Neural crest cell (in vitro differentiated cells): ENCODE data around the gene MEGF11. TPM values are rescaled to one million over a fixed set of nuclear protein-coding genes. Genes with fewer than 3 reads are reported as not detected.

ENCODE experiments used
- DNase-seq: peaks from one replicate; pipeline ENCODE4 v3.0.0; 2021; ENCODE audit warnings: low read depth, mixed read lengths, low spot score
- H3K27ac Mint-ChIP-seq: one replicate; pipeline ENCODE4 v1.8.0; 2021; ENCODE audit warnings: mild to moderate bottlenecking, mixed read lengths; ENCODE audit not compliant: unreplicated experiment
- H3K27me3 Mint-ChIP-seq: 2 replicates; pipeline ENCODE4 v1.8.0; 2021; ENCODE audit warnings: low read depth, mild to moderate bottlenecking, mixed read lengths
- H3K36me3 Mint-ChIP-seq: 2 replicates; pipeline ENCODE4 v1.8.0; 2021; ENCODE audit warnings: low read depth, mild to moderate bottlenecking, mixed read lengths
- H3K4me1 Mint-ChIP-seq: 2 replicates; pipeline ENCODE4 v1.8.0; 2021; ENCODE audit warnings: mixed read lengths
- H3K4me3 Mint-ChIP-seq: one replicate; pipeline ENCODE4 v1.8.0; 2021; ENCODE audit warnings: mild to moderate bottlenecking, mixed read lengths
- H3K9me3 Mint-ChIP-seq: 2 replicates; pipeline ENCODE4 v1.8.0; 2021; ENCODE audit warnings: mixed read lengths
- CTCF ChIP-seq: fragments of 200-600 bp; sonication (generic); conservative IDR thresholded peaks from 2 replicates; pipeline ENCODE4 v1.5.0; 2021; ENCODE audit warnings: antibody characterized with exemption, mild to moderate bottlenecking
- total RNA-seq: library from RNA; stranded (reverse); gene quantifications from 2 replicates; pipeline ENCODE4 v1.2.1, GENCODE V29; 2021

MEGF11 gene
- total RNA-seq, 1 donor from 2014 or later: 0.49 TPM

- no peaks in the 10 kb centered on the region for H3K9me3 Mint-ChIP-seq
- no peak for DNase-seq
- H3K36me3 Mint-ChIP-seq: peaks cover 5% of the 10 kb centered on the region
- no peaks in the 10 kb centered on the region for H3K27me3 Mint-ChIP-seq
- peak overlapping the region; percentile 91 for H3K4me3 Mint-ChIP-seq
- H3K4me1 Mint-ChIP-seq: peaks cover 46% of the 10 kb centered on the region
- TF ChIP-seq CTCF: no peak
- peak overlapping the region; percentile 96 for H3K27ac Mint-ChIP-seq
Observed at GRCh38 chr15:66294157-66294931, 40.8 kb upstream of the MEGF11 start.

DNA sequence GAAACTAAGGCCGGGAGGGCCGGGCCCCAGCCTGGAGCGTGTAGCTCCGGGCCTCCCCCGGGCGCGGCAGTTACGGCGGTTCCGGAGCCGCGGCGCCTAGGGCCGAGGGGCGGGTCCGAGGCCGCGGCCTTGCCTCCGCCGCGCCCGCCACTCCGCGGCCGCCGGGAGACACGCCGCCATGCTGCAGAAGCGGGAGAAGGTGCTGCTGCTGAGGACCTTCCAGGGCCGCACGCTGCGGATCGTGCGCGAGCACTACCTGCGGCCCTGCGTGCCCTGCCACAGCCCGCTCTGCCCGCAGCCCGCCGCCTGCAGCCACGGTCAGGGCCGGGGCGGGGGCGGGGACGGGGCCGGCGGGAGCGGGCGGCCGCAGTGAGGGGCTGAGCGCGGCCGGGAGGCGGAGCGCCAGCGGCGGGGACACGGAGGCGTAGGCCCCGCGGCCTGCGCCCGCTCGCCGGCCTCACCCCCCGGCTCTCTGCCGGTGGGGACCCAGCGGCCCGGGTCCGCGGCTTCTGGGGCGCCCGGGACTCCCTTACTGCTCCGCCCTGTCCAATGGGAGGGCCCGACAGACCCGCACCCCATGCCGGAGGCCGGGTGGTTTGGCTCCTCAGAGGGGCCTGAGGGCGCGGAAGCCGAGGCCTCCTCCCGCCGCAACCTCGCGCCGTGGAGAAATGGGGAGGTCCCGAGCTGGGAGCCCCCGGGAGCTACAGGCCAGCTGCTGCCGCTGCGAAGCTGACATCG lies 40.0 kb upstream of the MEGF11 start, which contains the start of gene DIS3L:
TSS of gene DIS3L (plus strand) at position 150 of the 738 bp plus-strand sequence. CDS start at position 179, 29 bp downstream.
- H3K4me3 Mint-ChIP-seq: peak within 1 kb of the TSS; percentile 91
- peak; percentile 52 for DNase-seq

GRCh38 chr15:66292571-66293418 lies 39.2 kb upstream of the MEGF11 start:
- peak overlapping the region; percentile 95 for H3K27ac Mint-ChIP-seq
- no peaks in the 10 kb centered on the region for H3K27me3 Mint-ChIP-seq
- H3K9me3 Mint-ChIP-seq: no peaks in the 10 kb centered on the region
- peak overlapping the region; percentile 91 for H3K4me3 Mint-ChIP-seq
- H3K36me3 Mint-ChIP-seq: peaks cover 2% of the 10 kb centered on the region
- no peak for DNase-seq
- H3K4me1 Mint-ChIP-seq: peaks cover 43% of the 10 kb centered on the region
- no peak for TF ChIP-seq CTCF

More for the DNA sequence above, 40.0 kb upstream of the MEGF11 start, which contains the start of gene DIS3L:
- Mint-ChIP-seq H3K9me3 (no peaks in the 10 kb centered on the region), H3K4me1 (peaks cover 44% of the 10 kb centered on the region), H3K27me3 (no peaks in the 10 kb centered on the region), H3K27ac (peak within 1 kb of the TSS; percentile 96), H3K36me3 (peaks cover 3% of the 10 kb centered on the region)
- TF ChIP-seq CTCF: no peak

DNA sequence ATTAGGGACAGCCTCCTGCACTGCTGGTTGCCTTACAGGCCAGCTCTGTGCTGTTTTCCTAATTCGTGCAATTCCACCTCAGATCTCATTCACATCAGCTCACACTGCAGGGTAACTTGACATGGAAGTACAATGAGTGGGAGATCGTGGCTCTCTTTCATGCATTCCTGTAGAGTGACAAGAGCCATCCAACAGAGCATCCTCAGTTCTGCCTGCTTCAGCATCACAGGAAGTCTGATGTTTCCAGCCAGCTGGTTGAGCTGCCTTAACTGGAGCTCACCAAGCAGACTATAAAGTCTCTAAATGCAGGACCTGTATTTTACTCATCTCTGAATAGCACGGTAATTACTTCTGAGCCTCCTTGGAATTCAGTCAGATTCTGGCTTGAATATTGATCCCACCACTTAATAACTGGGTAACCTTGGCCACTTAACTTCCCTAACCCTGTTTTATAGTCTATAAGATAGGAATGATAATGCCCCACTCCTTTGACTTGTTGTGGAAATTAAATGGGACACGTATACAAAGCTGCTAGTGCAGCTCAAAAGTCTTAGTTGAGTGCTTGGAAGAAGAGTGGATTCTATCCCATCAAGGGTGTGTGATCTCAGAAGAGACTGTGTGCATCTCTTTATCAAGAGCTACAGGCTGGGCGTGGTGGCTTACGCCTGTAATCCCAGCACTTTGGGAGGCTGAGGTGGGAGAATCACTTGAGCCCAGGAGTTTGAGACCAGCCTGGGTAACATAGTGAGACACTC lies 38.4 kb upstream of the MEGF11 start:
- Mint-ChIP-seq H3K4me1 (peaks cover 43% of the 10 kb centered on the region), H3K9me3 (no peaks in the 10 kb centered on the region), H3K27me3 (no peaks in the 10 kb centered on the region), H3K4me3 (peak overlapping the region; percentile 91), H3K36me3 (no peaks in the 10 kb centered on the region), H3K27ac (peak overlapping the region; percentile 95)
- DNase-seq: no peak
- TF ChIP-seq CTCF: no peak

DNA sequence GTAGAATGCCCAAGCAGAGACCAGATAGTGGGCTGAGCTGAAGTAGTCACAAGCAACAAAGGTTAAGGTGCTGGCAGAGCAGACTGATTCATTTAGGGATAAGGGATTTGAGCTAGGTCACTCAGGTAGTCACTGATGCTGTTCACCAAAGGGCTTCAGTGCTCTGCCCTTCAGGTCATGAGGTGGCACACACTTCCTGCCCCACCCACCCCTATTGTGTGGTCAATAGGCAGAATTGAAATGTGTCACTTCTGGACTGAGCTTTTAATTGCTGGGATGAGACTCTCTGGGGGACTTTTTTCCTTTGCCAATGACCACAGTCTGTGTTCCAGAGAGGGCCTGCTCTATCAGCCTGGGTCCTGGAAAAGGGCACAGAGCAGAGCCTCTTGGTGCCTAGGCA lies 37.0 kb upstream of the MEGF11 start:
- peak overlapping the region; percentile 7 for H3K4me3 Mint-ChIP-seq
- no peak for DNase-seq
- no peaks in the 10 kb centered on the region for H3K9me3 Mint-ChIP-seq
- TF ChIP-seq CTCF: no peak
- peaks cover 32% of the 10 kb centered on the region for H3K4me1 Mint-ChIP-seq
- no peak overlapping the region for H3K27ac Mint-ChIP-seq
- no peaks in the 10 kb centered on the region for H3K27me3 Mint-ChIP-seq
- H3K36me3 Mint-ChIP-seq: no peaks in the 10 kb centered on the region
